ENCODE measurements around the gene KCND2. TPM values are rescaled to one million over a fixed set of nuclear protein-coding genes. Genes with fewer than 3 reads are reported as not detected.

KCND2 gene
- total RNA-seq, 2 experiments from 2014 or later = not detected

GRCh38 chr7:120658516-120658915 lies 385.5 kb downstream of the KCND2 start:
- Histone ChIP-seq H4K20me1 (ENCODE audit: insufficient read depth, low read length) (no peaks in the 10 kb centered on the region), H3K79me2 (ENCODE audit: insufficient read depth, low read depth, low read length) (no peaks in the 10 kb centered on the region), H3K9me2 (ENCODE audit: insufficient read depth, low read length) (no peaks in the 10 kb centered on the region), H3K4me1 (ENCODE audit: insufficient read depth, low read length, poor library complexity, severe bottlenecking) (no peaks in the 10 kb centered on the region), H3K9me3 (ENCODE audit: low read length) (no peaks in the 10 kb centered on the region), H3K27ac (ENCODE audit: low read depth, low read length, poor library complexity, severe bottlenecking) (no peak overlapping the region), H2AFZ (ENCODE audit: low read length) (no peak overlapping the region), H3K4me2 (ENCODE audit: low read length) (no peak overlapping the region), H3K4me3 (ENCODE audit: low read depth, low read length, poor library complexity, severe bottlenecking) (no peak overlapping the region), H3K36me3 (ENCODE audit: insufficient read depth, low read length) (no peaks in the 10 kb centered on the region)
- DNase-seq (ENCODE audit: low spot score) = no peak
- CTCF ChIA-PET (ENCODE audit: unreplicated experiment) = no interaction called here
- no TSS peak for BruUV-seq (replicated peaks)
- no peak for TF ChIP-seq CTCF (conservative IDR thresholded peaks at IDR 0.05; ENCODE audit: low read length)
- TF ChIP-seq EZH2phosphoT487 (IDR thresholded peaks at IDR 0.05; ENCODE audit: borderline replicate concordance, low read depth, low read length) = no peak
- intact Hi-C loops (cut with micrococcal nuclease; ENCODE audit: unreplicated experiment) = no loop called here
- POLR2A ChIA-PET = no interaction called here

DNA sequence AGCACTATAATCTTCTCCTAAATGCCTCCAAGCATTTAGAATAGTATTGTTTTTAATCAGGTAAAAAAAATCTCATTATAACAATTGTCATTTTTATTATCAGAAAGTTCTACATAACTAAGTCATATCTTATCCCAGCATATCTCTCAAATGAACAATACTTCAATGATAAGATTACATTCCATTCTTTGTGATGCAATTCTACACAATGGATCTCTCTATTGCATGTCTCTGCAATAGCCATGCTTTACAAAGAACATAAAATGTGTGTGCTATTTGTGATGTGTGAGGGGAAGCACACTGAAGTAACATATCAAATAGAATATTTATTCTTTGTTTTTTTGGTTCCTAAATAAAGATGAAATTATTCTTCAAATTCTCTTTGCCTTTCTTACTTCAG lies 389.3 kb downstream of the KCND2 start:
- H3K27ac ChIP-seq (ENCODE audit: low read depth, low read length, poor library complexity, severe bottlenecking) = no peak overlapping the region
- intact Hi-C loops (cut with micrococcal nuclease; ENCODE audit: unreplicated experiment) = no loop called here
- no peak for DNase-seq (ENCODE audit: low spot score)
- no peaks in the 10 kb centered on the region for H3K9me3 ChIP-seq (ENCODE audit: low read length)
- TF ChIP-seq CTCF (conservative IDR thresholded peaks at IDR 0.05; ENCODE audit: low read length) (no peak), EZH2phosphoT487 (IDR thresholded peaks at IDR 0.05; ENCODE audit: borderline replicate concordance, low read depth, low read length) (no peak)
- no peaks in the 10 kb centered on the region for H4K20me1 ChIP-seq (ENCODE audit: insufficient read depth, low read length)
- POLR2A ChIA-PET = no interaction called here
- BruUV-seq (replicated peaks) = no TSS peak
- H3K36me3 ChIP-seq (ENCODE audit: insufficient read depth, low read length) = no peaks in the 10 kb centered on the region
- H3K79me2 ChIP-seq (ENCODE audit: insufficient read depth, low read depth, low read length) = no peaks in the 10 kb centered on the region
- no peaks in the 10 kb centered on the region for H3K4me1 ChIP-seq (ENCODE audit: insufficient read depth, low read length, poor library complexity, severe bottlenecking)
- no peak overlapping the region for H3K4me3 ChIP-seq (ENCODE audit: low read depth, low read length, poor library complexity, severe bottlenecking)
- no peak overlapping the region for H2AFZ ChIP-seq (ENCODE audit: low read length)
- CTCF ChIA-PET (ENCODE audit: unreplicated experiment) = no interaction called here
- no peaks in the 10 kb centered on the region for H3K9me2 ChIP-seq (ENCODE audit: insufficient read depth, low read length)
- H3K4me2 ChIP-seq (ENCODE audit: low read length) = no peak overlapping the region

DNA sequence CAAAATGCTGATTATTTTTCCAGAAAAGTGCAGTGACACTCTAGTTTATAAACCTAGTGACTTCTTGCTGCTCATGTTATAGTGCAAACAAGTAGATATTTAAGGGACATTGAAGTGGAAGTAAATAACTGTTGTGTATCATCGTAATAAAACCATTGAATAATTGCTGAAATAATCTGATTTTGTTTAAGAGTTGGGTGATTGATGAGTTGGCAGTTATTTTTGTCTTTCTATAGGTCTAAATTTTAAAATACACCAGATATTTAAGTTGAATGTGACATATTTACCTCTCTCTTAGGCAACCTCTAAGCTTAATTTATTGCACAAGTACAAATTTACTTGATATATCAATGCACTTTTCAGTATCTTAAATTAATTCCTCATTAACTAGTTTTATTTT lies 392.1 kb downstream of the KCND2 start:
- Histone ChIP-seq H3K27ac (ENCODE audit: low read depth, low read length, poor library complexity, severe bottlenecking) (no peak overlapping the region), H3K79me2 (ENCODE audit: insufficient read depth, low read depth, low read length) (no peaks in the 10 kb centered on the region), H3K36me3 (ENCODE audit: insufficient read depth, low read length) (no peaks in the 10 kb centered on the region), H3K4me2 (ENCODE audit: low read length) (no peak overlapping the region), H3K4me1 (ENCODE audit: insufficient read depth, low read length, poor library complexity, severe bottlenecking) (no peaks in the 10 kb centered on the region), H3K9me2 (ENCODE audit: insufficient read depth, low read length) (no peaks in the 10 kb centered on the region), H2AFZ (ENCODE audit: low read length) (no peak overlapping the region), H4K20me1 (ENCODE audit: insufficient read depth, low read length) (no peaks in the 10 kb centered on the region), H3K9me3 (ENCODE audit: low read length) (no peaks in the 10 kb centered on the region), H3K4me3 (ENCODE audit: low read depth, low read length, poor library complexity, severe bottlenecking) (no peak overlapping the region)
- no peak for DNase-seq (ENCODE audit: low spot score)
- TF ChIP-seq EZH2phosphoT487 (IDR thresholded peaks at IDR 0.05; ENCODE audit: borderline replicate concordance, low read depth, low read length) = no peak
- TF ChIP-seq CTCF (conservative IDR thresholded peaks at IDR 0.05; ENCODE audit: low read length) = no peak
- ChIA-PET CTCF (ENCODE audit: unreplicated experiment) (no interaction called here), POLR2A (no interaction called here)
- intact Hi-C loops (cut with micrococcal nuclease; ENCODE audit: unreplicated experiment) = no loop called here
- BruUV-seq (replicated peaks) = no TSS peak
